ENCODE data around the gene CLOCK.

The CLOCK gene

GRCh38 chr4:55539658-55540057 lies 7.1 kb downstream of the CLOCK start:
- DNase-seq: no peak

GRCh38 chr4:55538531-55538930 lies 8.2 kb downstream of the CLOCK start:
- no peak for DNase-seq

- no peak for DNase-seq
Observed at GRCh38 chr4:55534306-55534705, 12.4 kb downstream of the CLOCK start.

- no peak for DNase-seq
Observed at GRCh38 chr4:55530691-55531090, 16.0 kb downstream of the CLOCK start.

GRCh38 chr4:55530167-55530566 lies 16.5 kb downstream of the CLOCK start:
- no peak for DNase-seq

GRCh38 chr4:55528491-55528890 lies 18.2 kb downstream of the CLOCK start:
- no peak for DNase-seq

GRCh38 chr4:55524844-55525571 lies 21.7 kb downstream of the CLOCK start:
- DNase-seq: no peak

- no peak for DNase-seq
Observed at GRCh38 chr4:55518442-55518841, 28.3 kb downstream of the CLOCK start.

- DNase-seq: no peak
Observed at GRCh38 chr4:55517526-55518229, 29.0 kb downstream of the CLOCK start.

- DNase-seq: no peak
Observed at GRCh38 chr4:55512922-55513571, 33.7 kb downstream of the CLOCK start.

- DNase-seq: no peak
Observed at GRCh38 chr4:55512077-55512476, 34.6 kb downstream of the CLOCK start.

- DNase-seq: no peak
Observed at GRCh38 chr4:55510685-55511084, 36.0 kb downstream of the CLOCK start.

GRCh38 chr4:55509266-55509665 lies 37.4 kb downstream of the CLOCK start:
- DNase-seq: no peak

- DNase-seq: no peak
Observed at GRCh38 chr4:55507612-55508011, 39.1 kb downstream of the CLOCK start.

- no peak for DNase-seq
Observed at GRCh38 chr4:55503169-55503568, 43.5 kb downstream of the CLOCK start.

- no peak for DNase-seq
Observed at GRCh38 chr4:55500072-55500471, 46.6 kb downstream of the CLOCK start.

- DNase-seq: no peak
Observed at GRCh38 chr4:55499495-55499894, 47.2 kb downstream of the CLOCK start.

- no peak for DNase-seq
Observed at GRCh38 chr4:55498051-55498450, 48.7 kb downstream of the CLOCK start.

GRCh38 chr4:55491486-55491885 lies 55.2 kb downstream of the CLOCK start:
- no peak for DNase-seq

GRCh38 chr4:55488716-55489115 lies 58.0 kb downstream of the CLOCK start:
- no peak for DNase-seq

- no peak for DNase-seq
Observed at GRCh38 chr4:55485821-55486220, 60.9 kb downstream of the CLOCK start.

GRCh38 chr4:55483315-55483714 lies 63.4 kb downstream of the CLOCK start:
- no peak for DNase-seq

- DNase-seq: peak; percentile 6
Observed at GRCh38 chr4:55475394-55476243, 71.1 kb downstream of the CLOCK start.

All from stimulated activated CD4-positive, alpha-beta T cell treated with anti-CD3 and anti-CD28 coated beads, Interleukin-15, amount 100 ng/mL, for 24 hours (primary cell).